HL-60 (cell line): ENCODE measurements around the gene FBXO34.

Experiments
- POLR2AphosphoS5 ChIP-seq: IDR thresholded peaks from 2 replicates; pipeline ENCODE4 v1.6.1; 2012; ENCODE audit warnings: low read depth
- TF ChIP-seq, protein P1 (sequence below): IDR thresholded peaks from one replicate; pipeline ENCODE4 v1.5.1; 2011; ENCODE audit warnings: low read length, control low read depth, inconsistent platforms; ENCODE audit not compliant: insufficient read depth

- TF ChIP-seq POLR2AphosphoS5: no peak
- TF ChIP-seq, protein P1, sequence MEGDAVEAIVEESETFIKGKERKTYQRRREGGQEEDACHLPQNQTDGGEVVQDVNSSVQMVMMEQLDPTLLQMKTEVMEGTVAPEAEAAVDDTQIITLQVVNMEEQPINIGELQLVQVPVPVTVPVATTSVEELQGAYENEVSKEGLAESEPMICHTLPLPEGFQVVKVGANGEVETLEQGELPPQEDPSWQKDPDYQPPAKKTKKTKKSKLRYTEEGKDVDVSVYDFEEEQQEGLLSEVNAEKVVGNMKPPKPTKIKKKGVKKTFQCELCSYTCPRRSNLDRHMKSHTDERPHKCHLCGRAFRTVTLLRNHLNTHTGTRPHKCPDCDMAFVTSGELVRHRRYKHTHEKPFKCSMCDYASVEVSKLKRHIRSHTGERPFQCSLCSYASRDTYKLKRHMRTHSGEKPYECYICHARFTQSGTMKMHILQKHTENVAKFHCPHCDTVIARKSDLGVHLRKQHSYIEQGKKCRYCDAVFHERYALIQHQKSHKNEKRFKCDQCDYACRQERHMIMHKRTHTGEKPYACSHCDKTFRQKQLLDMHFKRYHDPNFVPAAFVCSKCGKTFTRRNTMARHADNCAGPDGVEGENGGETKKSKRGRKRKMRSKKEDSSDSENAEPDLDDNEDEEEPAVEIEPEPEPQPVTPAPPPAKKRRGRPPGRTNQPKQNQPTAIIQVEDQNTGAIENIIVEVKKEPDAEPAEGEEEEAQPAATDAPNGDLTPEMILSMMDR: no peak
These were observed 64.9 kb downstream of the FBXO34 start for GRCh38 chr14:55336162-55336561.
